Activated CD4-positive, alpha-beta T cell treated with anti-CD3 and anti-CD28 coated beads, Interleukin-2, Interleukin-6, amounts not matched to agents 100 ng/mL and 50 ng/mL, durations not matched to agents 16 hours and 8 hours (primary cell): ENCODE measurements around the gene SPATA19.
"Not testable (repeated sequence)": the region's sequence is repeated elsewhere in the genome, so short reads cannot be mapped to it uniquely, and the experiment has no call there.

ENCODE experiments used
- DNase-seq: peaks from one replicate; pipeline ENCODE4 v3.0.0-alpha.2; 2020

SPATA19 gene

GRCh38 chr11:133845413-133845812 is at the start of gene SPATA19:
TSS of gene SPATA19 (minus strand) at chr11:133845513. CDS start at chr11:133845446, 67 bp downstream.
- DNase-seq, result no peak

- DNase-seq, result no peak
Measured at GRCh38 chr11:133895061-133895479, 49.8 kb upstream of the SPATA19 start.

- no peak for DNase-seq
Measured at GRCh38 chr11:133893381-133893780, 48.1 kb upstream of the SPATA19 start.

GRCh38 chr11:133892584-133893380 is 47.5 kb upstream of the SPATA19 start:
- no peak for DNase-seq

- no peak for DNase-seq
Measured at GRCh38 chr11:133892126-133892525, 46.8 kb upstream of the SPATA19 start.

GRCh38 chr11:133889893-133890292 is 44.6 kb upstream of the SPATA19 start:
- no peak for DNase-seq

- no peak for DNase-seq
Measured at GRCh38 chr11:133889188-133889587, 43.9 kb upstream of the SPATA19 start.

GRCh38 chr11:133887692-133888332 is 42.5 kb upstream of the SPATA19 start:
- no peak for DNase-seq

- no peak for DNase-seq
Measured at GRCh38 chr11:133886029-133886428, 40.7 kb upstream of the SPATA19 start.

- DNase-seq, result no peak
Measured at GRCh38 chr11:133872160-133872559, 26.8 kb upstream of the SPATA19 start.

GRCh38 chr11:133867456-133867855 is 22.1 kb upstream of the SPATA19 start:
- no peak for DNase-seq

GRCh38 chr11:133865466-133865865 is 20.2 kb upstream of the SPATA19 start:
- no peak for DNase-seq

- no peak for DNase-seq
Measured at GRCh38 chr11:133864756-133865155, 19.4 kb upstream of the SPATA19 start.

- no peak for DNase-seq
Measured at GRCh38 chr11:133860151-133860550, 14.8 kb upstream of the SPATA19 start.

- not testable (repeated sequence) for DNase-seq
Measured at GRCh38 chr11:133854330-133854960, 9.1 kb upstream of the SPATA19 start.

- DNase-seq, result no peak
Measured at GRCh38 chr11:133844217-133844616, 1.1 kb downstream of the SPATA19 start.

GRCh38 chr11:133843454-133843987 is 1.8 kb downstream of the SPATA19 start:
- no peak for DNase-seq

GRCh38 chr11:133842730-133843129 is 2.6 kb downstream of the SPATA19 start:
- no peak for DNase-seq

- DNase-seq, result no peak
Measured at GRCh38 chr11:133842053-133842452, 3.3 kb downstream of the SPATA19 start.

GRCh38 chr11:133841279-133842043 is 3.9 kb downstream of the SPATA19 start:
- no peak for DNase-seq

GRCh38 chr11:133840479-133840941 is 4.8 kb downstream of the SPATA19 start:
- DNase-seq, result no peak
